Activated CD8-positive, alpha-beta memory T cell treated with anti-CD3 and anti-CD28 coated beads, Interleukin-2, amount 50 U/mL, for 1 hour (primary cell): ENCODE results near the gene PTH1R.

Source experiments
- DNase-seq: peaks from one replicate; pipeline ENCODE4 v3.0.0-alpha.2; 2020; ENCODE audit errors: extremely low read depth

PTH1R gene

GRCh38 chr3:46946856-46947545 is 69.5 kb downstream of the PTH1R start:
- peak; percentile 65 for DNase-seq

GRCh38 chr3:46947546-46947901 is 70.0 kb downstream of the PTH1R start:
- no peak for DNase-seq

- peak; percentile 64 for DNase-seq
These were observed 70.7 kb downstream of the PTH1R start for GRCh38 chr3:46947981-46948791.

GRCh38 chr3:46948830-46949671 is 71.5 kb downstream of the PTH1R start:
- DNase-seq, result no peak

- no peak for DNase-seq
These were observed 72.7 kb downstream of the PTH1R start for GRCh38 chr3:46950177-46950576.

- DNase-seq, result no peak
These were observed 73.2 kb downstream of the PTH1R start for GRCh38 chr3:46950650-46951241.

GRCh38 chr3:46952813-46953212 is 75.3 kb downstream of the PTH1R start:
- no peak for DNase-seq
